AG04449 (cell line): ENCODE data around the gene CDK5R1.

Experiments used
- CTCF ChIA-PET: fragments of 350-600 bp; formaldehyde crosslinking; extraction: SDS; loops from one replicate; lab custom pipeline; 2021; ENCODE audit warnings: antibody characterized with exemption; lab: Yijun Ruan, JAX
- POLR2A ChIA-PET: fragments of 400-600, 350-600 bp; formaldehyde crosslinking; extraction: SDS; loops from one replicate; lab custom pipeline; 2020; ENCODE audit warnings: antibody characterized with exemption, inconsistent platforms; lab: Yijun Ruan, JAX
- DNase-seq: peaks from one replicate; pipeline ENCODE4 v3.0.0-alpha.2; 2010; ENCODE audit warnings: low read depth, low spot score
- H3K4me3 ChIP-seq: 2 replicates; pipeline ENCODE4 v1.5.1; 2011; ENCODE audit warnings: low read depth, mild to moderate bottlenecking, control low read depth, low read length
- CTCF ChIP-seq: IDR thresholded peaks from one replicate; pipeline ENCODE4 v1.5.1; 2011; ENCODE audit warnings: mild to moderate bottlenecking, moderate library complexity, low read length, control low read depth, inconsistent platforms; ENCODE audit not compliant: insufficient read depth; ENCODE audit errors: missing control alignments

Gene CDK5R1

GRCh38 chr17:32488177-32488542 is 1.4 kb downstream of the CDK5R1 start:
- CTCF ChIA-PET: interaction anchor here (0.8 to 7.8 kb wide), 6 partner anchors 17 to 269 kb away, joined by 3 to 117 read pairs (median 6); partner anchors contain the start of gene PSMD11
- no peak overlapping the region; the same call in 1 of the 2 replicates for H3K4me3 ChIP-seq
- POLR2A ChIA-PET: interaction anchor here (2.2 kb wide), 1 partner anchor 8 kb away, joined by 11 read pairs; no protein-coding TSS in a partner anchor
- TF ChIP-seq CTCF: no peak
- no peak for DNase-seq

GRCh38 chr17:32488604-32489180 is 1.9 kb downstream of the CDK5R1 start:
- no peak for TF ChIP-seq CTCF
- CTCF ChIA-PET: interaction anchor here (1.6 to 7.8 kb wide), 4 partner anchors 25 to 268 kb away, joined by 4 to 117 read pairs (median 6); no protein-coding TSS in a partner anchor
- DNase-seq: no peak
- POLR2A ChIA-PET: no interaction called here
- H3K4me3 ChIP-seq: no peak overlapping the region

GRCh38 chr17:32489320-32490100 is 2.7 kb downstream of the CDK5R1 start:
- ChIA-PET POLR2A (no interaction called here), CTCF (interaction anchor here (1.6 to 3.6 kb wide), 4 partner anchors 27 to 268 kb away, joined by 4 to 17 read pairs (median 6); no protein-coding TSS in a partner anchor)
- H3K4me3 ChIP-seq: no peak overlapping the region
- no peak for DNase-seq
- TF ChIP-seq CTCF: no peak

GRCh38 chr17:32490101-32490482 is 3.3 kb downstream of the CDK5R1 start:
- TF ChIP-seq CTCF: no peak
- CTCF ChIA-PET: interaction anchor here (1.6 to 3.6 kb wide), 3 partner anchors 28 to 265 kb away, joined by 4 to 17 read pairs (median 4); no protein-coding TSS in a partner anchor
- DNase-seq: no peak
- POLR2A ChIA-PET: no interaction called here
- no peak overlapping the region for H3K4me3 ChIP-seq

- no peak for DNase-seq
- H3K4me3 ChIP-seq: no peak overlapping the region
- ChIA-PET CTCF (interaction anchor here (0.7 to 3.6 kb wide), 7 partner anchors 8 to 385 kb away, joined by 3 to 17 read pairs (median 3); partner anchors contain the start of gene MYO1D), POLR2A (no interaction called here)
- no peak for TF ChIP-seq CTCF
These were observed 4.8 kb downstream of the CDK5R1 start for GRCh38 chr17:32491371-32492263.
